K562 (cell line): ENCODE results near the gene GPATCH4. TPM values are rescaled to one million over a fixed set of nuclear protein-coding genes. Genes with fewer than 3 reads are reported as not detected.

Experiments used
- ATAC-seq: fragments of 200-7000 bp; cut with Tn5 transposase; 3 replicates; pipeline ENCODE4 v1.9.1; 2020; ENCODE audit warnings: moderate library complexity
- BruUV-seq: library from RNA; stranded (reverse); fragments of 400-500 nt; replicated peaks from 2 replicates; lab custom pipeline; 2021; lab: Mats Ljungman, UMichigan
- CTCF ChIA-PET: fragments of 300-600 bp; formaldehyde crosslinking; extraction: SDS; loops from one replicate; lab custom pipeline; 2021; ENCODE audit warnings: low intra/inter-chr PET ratio; lab: Yijun Ruan, JAX
- POLR2A ChIA-PET: fragments of 300-600, 350-650 bp; sonication (Branson Sonifier 250); formaldehyde crosslinking; extraction: SDS; loops from one replicate; lab custom pipeline; 2021; ENCODE audit warnings: antibody characterized with exemption, inconsistent platforms; lab: Yijun Ruan, JAX
- DNase-seq, 4 experiments: peaks; one replicate each; pipeline versions ENCODE4 v3.0.0 to v3.0.0-alpha.2; 2011 to 2018; ENCODE audit warnings: low spot score in 3 of 4, mixed read lengths in 3 of 4; ENCODE audit errors: extremely low read depth in 1 of 4
- FAIRE-seq: peaks from 2 replicates; lab custom pipeline; 2011; peaks lifted over from hg19 to GRCh38; lab: Jason Lieb, UNC
- H2AFZ ChIP-seq: 2 replicates; pipeline ENCODE4 v1.6.0; 2011; ENCODE audit warnings: low read depth, low read length, control low read depth, inconsistent platforms
- H3K27ac ChIP-seq: fragments of 200-600 bp; 3 replicates; pipeline ENCODE4 v1.8.0; 2011; ENCODE audit warnings: low read depth, mild to moderate bottlenecking, control low read depth, inconsistent platforms, low read length, moderate library complexity, mixed read lengths; ENCODE audit errors: extremely low read depth
- H3K27me3 ChIP-seq, 2 experiments: fragments of 300-600 bp in 1 of 2; 2 replicates in 1 of 2; 3 replicates in 1 of 2; pipeline versions ENCODE4 v1.6.0 to v1.8.0; 2011; ENCODE audit warnings: inconsistent platforms in 2 of 2, low read length in 2 of 2, mild to moderate bottlenecking in 1 of 2, mixed read lengths in 1 of 2, moderate library complexity in 1 of 2; ENCODE audit not compliant: control insufficient read depth in 2 of 2, insufficient read depth in 2 of 2
- H3K36me3 ChIP-seq: fragments of 300-600 bp; 3 replicates; pipeline ENCODE4 v1.8.0; 2011; ENCODE audit warnings: mild to moderate bottlenecking, low read length, inconsistent platforms; ENCODE audit not compliant: control insufficient read depth, insufficient read depth
- H3K4me1 ChIP-seq, 2 experiments: fragments of 200-600 bp in 1 of 2; replicated peaks in 1 of 2; 2 replicates in 1 of 2; 3 replicates in 1 of 2; pipeline versions ENCODE4 v1.5.1 to v1.8.0; 2011; ENCODE audit warnings: inconsistent platforms in 2 of 2, low read length in 2 of 2, mild to moderate bottlenecking in 1 of 2, mixed read lengths in 1 of 2, moderate library complexity in 1 of 2; ENCODE audit not compliant: control insufficient read depth in 2 of 2, insufficient read depth in 2 of 2
- H3K4me2 ChIP-seq: 2 replicates; pipeline ENCODE4 v1.6.1; 2011; ENCODE audit warnings: low read length, control low read depth, inconsistent platforms, mixed read lengths; ENCODE audit not compliant: insufficient read depth
- H3K4me3 ChIP-seq: fragments of 200-600 bp; sonication (generic), shearing (Covaris generic); 2 replicates; pipeline ENCODE4 v1.5.1; 2016; ENCODE audit warnings: control low read depth, inconsistent platforms
- H3K79me2 ChIP-seq: fragments of 200-600 bp; 3 replicates; pipeline ENCODE4 v1.8.0; 2011; ENCODE audit warnings: low read length, inconsistent platforms; ENCODE audit not compliant: control insufficient read depth, insufficient read depth
- H3K9ac ChIP-seq, 2 experiments: 2 replicates each; pipeline versions ENCODE4 v1.6.0 to v1.6.1; 2011; ENCODE audit warnings: low read depth in 2 of 2, low read length in 2 of 2, control low read depth in 1 of 2, inconsistent platforms in 1 of 2, mild to moderate bottlenecking in 1 of 2, mixed read lengths in 1 of 2; ENCODE audit not compliant: insufficient read depth in 1 of 2
- H3K9me1 ChIP-seq: one replicate; pipeline ENCODE4 v1.6.0; 2011; ENCODE audit warnings: inconsistent platforms, mild to moderate bottlenecking, low read length, moderate library complexity; ENCODE audit not compliant: control insufficient read depth, insufficient read depth
- H3K9me3 ChIP-seq: replicated peaks from 2 replicates; pipeline ENCODE4 v1.5.1; 2011; ENCODE audit warnings: low read depth, low read length, inconsistent platforms; ENCODE audit not compliant: control insufficient read depth, insufficient read depth
- H4K20me1 ChIP-seq: replicated peaks from 2 replicates; pipeline ENCODE4 v1.6.1; 2011; ENCODE audit warnings: low read length, inconsistent platforms, mixed read lengths; ENCODE audit not compliant: control insufficient read depth, insufficient read depth
- ADNP ChIP-seq: fragments of 200-800 bp; sonication (Bioruptor generic); IDR thresholded peaks from 2 replicates; pipeline ENCODE4 v1.6.1; 2016; ENCODE audit warnings: missing genetic modification characterization, missing compliant biosample characterization
- ARHGAP35 ChIP-seq: fragments of 450-650 bp; IDR thresholded peaks from 2 replicates; pipeline ENCODE4 v1.6.1; 2018; ENCODE audit not compliant: partially characterized antibody
- CHD4 ChIP-seq: fragments of 200-600 bp; sonication (generic); IDR thresholded peaks from 3 replicates; pipeline ENCODE4 v1.6.1; 2012; ENCODE audit warnings: low read depth, mild to moderate bottlenecking, mixed read lengths, low read length, inconsistent platforms; ENCODE audit not compliant: insufficient read depth, insufficient replicate concordance, poor library complexity, severe bottlenecking
- CSDE1 ChIP-seq, 2 experiments: fragments of 450-650 bp; IDR thresholded peaks; 2 replicates each; pipeline ENCODE4 v1.6.1; 2016; ENCODE audit warnings: mild to moderate bottlenecking in 1 of 2
- E2F3 ChIP-seq: fragments of 250-450 bp; sonication (Bioruptor Pico); IDR thresholded peaks from 2 replicates; pipeline ENCODE4 v1.4.0; 2020; ENCODE audit warnings: mild to moderate bottlenecking
- ESRRB ChIP-seq: fragments of 250-450 bp; sonication (Bioruptor Pico); IDR thresholded peaks from 2 replicates; pipeline ENCODE4 v1.5.0; 2020; ENCODE audit warnings: mild to moderate bottlenecking, moderate library complexity, borderline replicate concordance
- GTF2E2 ChIP-seq: fragments of 200-800 bp; sonication (Bioruptor generic); IDR thresholded peaks from 2 replicates; pipeline ENCODE4 v1.6.1; 2016; ENCODE audit warnings: missing genetic modification characterization, missing compliant biosample characterization
- HDAC2 ChIP-seq: fragments of 450-650 bp; IDR thresholded peaks from 2 replicates; pipeline ENCODE4 v1.6.1; 2016; ENCODE audit warnings: mild to moderate bottlenecking
- HNRNPK ChIP-seq: fragments of 200-400 bp; formaldehyde crosslinking; IDR thresholded peaks from one replicate; pipeline ENCODE4 v1.6.1; 2018; ENCODE audit warnings: mild to moderate bottlenecking, low read depth, low read length; ENCODE audit not compliant: poor library complexity, severe bottlenecking
- IRF2 ChIP-seq: sonication (generic); formaldehyde crosslinking; IDR thresholded peaks from 2 replicates; pipeline ENCODE4 v1.8.1; 2022; ENCODE audit warnings: mild to moderate bottlenecking, missing genetic modification reagents
- JUNB ChIP-seq: fragments of 450-650 bp; formaldehyde crosslinking; conservative IDR thresholded peaks from 2 replicates; pipeline ENCODE4 v1.4.0; 2020; ENCODE audit warnings: mild to moderate bottlenecking
- KDM1A ChIP-seq, 2 experiments: fragments of 450-650 bp; IDR thresholded peaks; 2 replicates each; pipeline ENCODE4 v1.6.1; 2016; ENCODE audit warnings: mild to moderate bottlenecking in 2 of 2
- MTA3 ChIP-seq: fragments of 450-650 bp; formaldehyde crosslinking; IDR thresholded peaks from 2 replicates; pipeline ENCODE4 v1.6.1; 2017; ENCODE audit warnings: mild to moderate bottlenecking, borderline replicate concordance
- NCOA1 ChIP-seq: fragments of 450-650 bp; IDR thresholded peaks from 2 replicates; pipeline ENCODE4 v1.6.1; 2016; ENCODE audit warnings: low read depth
- POLR2AphosphoS5 ChIP-seq: IDR thresholded peaks from 2 replicates; pipeline ENCODE4 v1.6.1; 2011; ENCODE audit warnings: mild to moderate bottlenecking, low read depth, low read length, moderate library complexity; ENCODE audit not compliant: control insufficient read depth, insufficient read depth
- PTBP1 ChIP-seq: fragments of 200-400 bp; formaldehyde crosslinking; IDR thresholded peaks from 2 replicates; pipeline ENCODE4 v1.6.1; 2017; ENCODE audit warnings: low read depth, low read length
- RUNX1 ChIP-seq: sonication (generic); IDR thresholded peaks from 2 replicates; pipeline ENCODE4 v1.6.1; 2016; ENCODE audit warnings: antibody characterized with exemption, low read depth
- U2AF2 ChIP-seq: fragments of 200-400 bp; formaldehyde crosslinking; optimal IDR thresholded peaks from 2 replicates; pipeline ENCODE3; 2017; ENCODE audit warnings: low read depth, mild to moderate bottlenecking, low read length
- ZNF239 ChIP-seq: fragments of 250-450 bp; sonication (Bioruptor Pico); IDR thresholded peaks from 2 replicates; pipeline ENCODE4 v1.4.0; 2020; ENCODE audit warnings: mild to moderate bottlenecking
- ZNF24 ChIP-seq: fragments of 450-650 bp; IDR thresholded peaks from 2 replicates; pipeline ENCODE4 v1.6.1; 2016
- ZNF644 ChIP-seq: fragments of 200-800 bp; sonication (Bioruptor generic); IDR thresholded peaks from 2 replicates; pipeline ENCODE4 v1.6.1; 2016; ENCODE audit warnings: low read depth, missing genetic modification characterization, missing compliant biosample characterization
- ZNF696 ChIP-seq: fragments of 250-450 bp; sonication (Bioruptor Pico); conservative IDR thresholded peaks from 2 replicates; pipeline ENCODE4 v1.4.0; 2020; ENCODE audit warnings: mild to moderate bottlenecking, moderate library complexity
- WGBS: fragments of 100-300 bp; shearing (Covaris generic); methylation state at CpG from one replicate; pipeline ENCODE4 v1.1.6; 2016; ENCODE audit warnings: low coverage, mixed read lengths; ENCODE audit not compliant: insufficient coverage; ENCODE audit errors: missing lambda C conversion rate; 5-methylcytosine and 5-hydroxymethylcytosine counted together
- in situ Hi-C: fragments of 300-500 bp; cut with MboI; formaldehyde crosslinking; loops from 4 replicates; pipeline ENCODE4 v1.15.0; 2018; ENCODE audit warnings: inconsistent platforms, mixed read lengths
- intact Hi-C: fragments of 100-400 bp; cut with micrococcal nuclease; formaldehyde crosslinking; loops from 2 replicates; pipeline ENCODE4 v1.14.2; 2022
- polyA plus RNA-seq, 8 experiments: library from polyadenylated mRNA; depleted of rRNA in 4 of 8; stranded (reverse) in 5 of 8; unstranded in 3 of 8; fragments of >200 nt; fragmentation: Nextera tagmentation in 2 of 8; fragmentation: Illumina TruSeq in 1 of 8; extraction: Ambion mirVana in 2 of 8; extraction: Trizol in 1 of 8; gene quantifications; 2 replicates each; pipeline versions ENCODE4 v1.2.1 to v1.2.3, GENCODE V29; 2011 to 2014; ENCODE audit warnings: inconsistent platforms in 1 of 8, missing spikeins in 1 of 8
- total RNA-seq, 7 experiments: library from RNA; depleted of rRNA in 6 of 7; stranded (reverse); fragments of >200 nt in 6 of 7; fragmentation: Illumina TruSeq in 2 of 7; extraction: Trizol in 2 of 7; gene quantifications; 2 replicates each; pipeline versions ENCODE4 v1.2.1 to v1.2.3, GENCODE V29; 2011 to 2021; ENCODE audit warnings: low replicate concordance in 1 of 7
- TF ChIP-seq, protein P1 (sequence below): fragments of 450-650 bp; formaldehyde crosslinking; IDR thresholded peaks from 2 replicates; pipeline ENCODE4 v1.4.0; 2022; ENCODE audit warnings: mild to moderate bottlenecking, moderate library complexity

GPATCH4 gene
- total and polyA plus RNA-seq, 9 of the 15 experiments (the other 6 are each of a cell fraction or from before 2014, with no cell fraction given) = 43.7 to 105 (median 76.5) TPM

DNA sequence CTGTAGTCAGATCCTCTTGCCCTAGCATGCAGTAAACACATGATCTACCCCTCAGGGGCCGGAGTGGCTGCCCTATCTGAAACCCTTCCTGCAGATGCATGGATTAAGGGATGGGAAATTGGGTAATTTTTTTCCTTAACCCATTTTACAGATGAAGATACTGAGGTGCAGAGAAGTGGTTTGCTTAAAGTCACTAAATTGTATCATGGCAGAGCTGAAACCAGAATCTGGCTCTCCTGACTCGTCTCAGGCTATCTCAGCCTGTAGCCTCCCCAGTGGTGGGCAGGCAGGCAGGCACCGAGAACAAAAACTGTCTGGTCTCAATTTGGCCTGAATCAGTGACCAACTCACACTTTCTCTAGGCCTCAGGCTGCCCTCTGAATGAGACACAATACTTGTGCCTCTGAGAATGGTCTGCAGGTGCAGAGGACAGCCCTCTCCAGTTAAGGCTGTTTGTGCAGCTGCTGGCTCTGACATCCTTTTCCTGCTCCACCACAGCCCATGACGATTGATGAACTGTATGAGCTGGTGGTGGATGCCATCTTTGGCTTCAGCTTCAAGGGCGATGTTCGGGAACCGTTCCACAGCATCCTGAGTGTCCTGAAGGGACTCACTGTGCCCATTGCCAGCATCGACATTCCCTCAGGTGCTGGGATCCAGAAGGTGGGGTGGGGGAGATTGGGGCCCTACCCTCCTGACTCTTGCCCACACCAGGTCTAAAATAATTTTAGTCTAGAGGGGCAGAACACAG, 8.2 kb downstream of the GPATCH4 start:
- Histone ChIP-seq H3K27me3 (no peaks in the 10 kb centered on the region), H3K27ac (no peak overlapping the region), H2AFZ (no peak overlapping the region), H3K4me3 (peak overlapping the region; percentile 88; the same call in 1 of the 2 replicates), H4K20me1 (no peaks in the 10 kb centered on the region), H3K36me3 (peaks cover 60% of the 10 kb centered on the region), H3K9me1 (no peaks in the 10 kb centered on the region), H3K79me2 (peaks cover 26% of the 10 kb centered on the region), H3K9ac (peak overlapping the region in 1 of 2 experiments; percentile 88; a peak in 3 of 4 replicates), H3K4me2 (peak overlapping the region; percentile 96; the same call in 1 of the 2 replicates), H3K4me1 (peaks cover 7 to 15% of the 10 kb centered on the region in 2 experiments; a peak in 4 of 5 replicates), H3K9me3 (no peaks in the 10 kb centered on the region)
- ATAC-seq (no peak), FAIRE-seq (no peak), DNase-seq (no peak)
- intact Hi-C loops (no loop called here), in situ Hi-C loops (no loop called here)
- BruUV-seq = no TSS peak
- POLR2A ChIA-PET = interaction anchor here (0.6 to 2.6 kb wide), 13 partner anchors 7 to 869 kb away, joined by 3 to 13 read pairs (median 4); partner anchors contain the start of genes GPATCH4 and TTC24
- CTCF ChIA-PET = no interaction called here
- WGBS = 78% methylated on average over 8 of the region's 8 CpGs
- TF ChIP-seq U2AF2 = no peak
- TF ChIP-seq HDAC2 = 0 out of 2 replicates have a peak, but pooled peaks have one; percentile 35
- TF ChIP-seq RUNX1 = no peak
- TF ChIP-seq IRF2 = no peak
- TF ChIP-seq PTBP1 = no peak
- no peak for TF ChIP-seq ZNF24
- no peak for TF ChIP-seq E2F3 (CRISPR knock-in tag)
- TF ChIP-seq ESRRB (CRISPR knock-in tag) = no peak
- TF ChIP-seq ZNF239 (CRISPR knock-in tag) = no peak
- no peak for TF ChIP-seq JUNB (CRISPR knock-in tag)
- TF ChIP-seq ZNF696 (CRISPR knock-in tag) = no peak
- TF ChIP-seq POLR2AphosphoS5 = no peak
- no peak for TF ChIP-seq CSDE1 (IDR thresholded peaks at IDR 0.05)
- peak; percentile 86 for TF ChIP-seq CHD4
- TF ChIP-seq HNRNPK = no peak
- TF ChIP-seq MTA3 = no peak
- TF ChIP-seq ADNP = peak; percentile 58; the same call in 1 of the 2 replicates
- no peak for TF ChIP-seq NCOA1
- peak; percentile 68 to 73 for TF ChIP-seq KDM1A (IDR thresholded peaks at IDR 0.05)
- TF ChIP-seq ZNF644 (tag) = no peak
- TF ChIP-seq ARHGAP35 = no peak
- TF ChIP-seq GTF2E2 (tag) = no peak
- TF ChIP-seq, protein P1, sequence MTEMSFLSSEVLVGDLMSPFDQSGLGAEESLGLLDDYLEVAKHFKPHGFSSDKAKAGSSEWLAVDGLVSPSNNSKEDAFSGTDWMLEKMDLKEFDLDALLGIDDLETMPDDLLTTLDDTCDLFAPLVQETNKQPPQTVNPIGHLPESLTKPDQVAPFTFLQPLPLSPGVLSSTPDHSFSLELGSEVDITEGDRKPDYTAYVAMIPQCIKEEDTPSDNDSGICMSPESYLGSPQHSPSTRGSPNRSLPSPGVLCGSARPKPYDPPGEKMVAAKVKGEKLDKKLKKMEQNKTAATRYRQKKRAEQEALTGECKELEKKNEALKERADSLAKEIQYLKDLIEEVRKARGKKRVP (CRISPR knock-in tag) = no peak
